Measurements from ENCODE around the gene DENND4A.
A peak's percentile ranks its signal among the peaks of the same experiment; 100 is the strongest.

- no peak for TF ChIP-seq ZFP3 (CRISPR knock-in tag; IDR thresholded peaks at IDR 0.05)
- TF ChIP-seq ZNF565 (CRISPR knock-in tag; conservative IDR thresholded peaks at IDR 0.05; ENCODE audit: low read depth), result no peak
- TF ChIP-seq ESRRG (CRISPR knock-in tag; IDR thresholded peaks at IDR 0.05), result no peak
- TF ChIP-seq PATZ1 (CRISPR knock-in tag; IDR thresholded peaks at IDR 0.05; ENCODE audit: borderline replicate concordance), result no peak
- no peak for TF ChIP-seq CREB5 (CRISPR knock-in tag; IDR thresholded peaks at IDR 0.05; ENCODE audit: low read depth)
- TF ChIP-seq TOX (CRISPR knock-in tag; IDR thresholded peaks at IDR 0.05; ENCODE audit: borderline replicate concordance), result no peak
- TF ChIP-seq, protein P1, sequence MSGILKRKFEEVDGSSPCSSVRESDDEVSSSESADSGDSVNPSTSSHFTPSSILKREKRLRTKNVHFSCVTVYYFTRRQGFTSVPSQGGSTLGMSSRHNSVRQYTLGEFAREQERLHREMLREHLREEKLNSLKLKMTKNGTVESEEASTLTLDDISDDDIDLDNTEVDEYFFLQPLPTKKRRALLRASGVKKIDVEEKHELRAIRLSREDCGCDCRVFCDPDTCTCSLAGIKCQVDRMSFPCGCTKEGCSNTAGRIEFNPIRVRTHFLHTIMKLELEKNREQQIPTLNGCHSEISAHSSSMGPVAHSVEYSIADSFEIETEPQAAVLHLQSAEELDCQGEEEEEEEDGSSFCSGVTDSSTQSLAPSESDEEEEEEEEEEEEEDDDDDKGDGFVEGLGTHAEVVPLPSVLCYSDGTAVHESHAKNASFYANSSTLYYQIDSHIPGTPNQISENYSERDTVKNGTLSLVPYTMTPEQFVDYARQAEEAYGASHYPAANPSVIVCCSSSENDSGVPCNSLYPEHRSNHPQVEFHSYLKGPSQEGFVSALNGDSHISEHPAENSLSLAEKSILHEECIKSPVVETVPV (CRISPR knock-in tag; IDR thresholded peaks at IDR 0.05), result no peak
- TF ChIP-seq SNAI2 (CRISPR knock-in tag; IDR thresholded peaks at IDR 0.05), result peak; percentile 12; the same call in 1 of the 2 replicates
- no peak for TF ChIP-seq ZNF8 (CRISPR knock-in tag; IDR thresholded peaks at IDR 0.05)
- TF ChIP-seq ZFP30 (CRISPR knock-in tag; IDR thresholded peaks at IDR 0.05), result no peak
- TF ChIP-seq PPARA (CRISPR knock-in tag; IDR thresholded peaks at IDR 0.05; ENCODE audit: borderline replicate concordance), result no peak
- TF ChIP-seq BACH2 (CRISPR knock-in tag; IDR thresholded peaks at IDR 0.05; ENCODE audit: borderline replicate concordance), result no peak
- no peak for TF ChIP-seq GLIS3 (CRISPR knock-in tag; IDR thresholded peaks at IDR 0.05)
Observed at GRCh38 chr15:65743637-65744252, 48.3 kb downstream of the DENND4A start.

Data from SK-N-SH treated with all-trans-retinoic acid at 6 μM for 48 hours (cell line).